Measurements from ENCODE around the gene CITED1. TPM values are rescaled to one million over a fixed set of nuclear protein-coding genes. Genes with fewer than 3 reads are reported as not detected.

Gene CITED1
- total RNA-seq, 1 experiment from 2014 or later, result 2.8 TPM

DNA sequence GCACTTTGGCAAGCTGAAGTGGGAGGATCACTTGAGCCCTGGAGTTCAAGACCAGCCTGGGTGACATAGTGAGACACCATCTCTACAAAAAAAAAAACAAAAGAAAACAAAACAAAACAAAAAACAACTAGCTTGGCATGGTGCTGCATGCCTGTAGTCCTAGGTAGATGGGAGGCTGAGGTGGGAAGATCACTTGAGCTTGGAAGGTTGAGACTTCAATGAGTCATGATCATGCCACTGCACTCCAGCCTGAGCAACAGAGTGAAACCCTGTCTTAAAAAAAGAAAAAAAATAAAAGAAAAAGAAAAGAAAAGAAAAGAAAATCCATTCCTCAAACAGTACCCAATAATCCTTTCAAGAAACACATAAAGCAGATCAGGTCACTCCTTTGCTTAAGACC is 52.0 kb downstream of the CITED1 start:
- intact Hi-C loops (cut with micrococcal nuclease), result no loop called here
- POLR2A ChIA-PET, result no interaction called here
- no peak overlapping the region for H3K27ac ChIP-seq (ENCODE audit: low read depth, low read length)
- H3K27me3 ChIP-seq (ENCODE audit: insufficient read depth, low read length), result no peaks in the 10 kb centered on the region
- H3K79me2 ChIP-seq (ENCODE audit: insufficient read depth, low read length), result no peaks in the 10 kb centered on the region
- no peaks in the 10 kb centered on the region for H3K9me2 ChIP-seq (ENCODE audit: insufficient read depth)
- CTCF ChIA-PET, result no interaction called here
- H3K36me3 ChIP-seq (ENCODE audit: control insufficient read depth in 1 of 2, insufficient read depth in 2 of 2, low read length in 2 of 2), result no peaks in the 10 kb centered on the region
- no peaks in the 10 kb centered on the region for H4K20me1 ChIP-seq (ENCODE audit: insufficient read depth)
- RAD21 ChIA-PET (ENCODE audit: low non-redundant PET in 1 of 2, low total read pairs in 2 of 2, uncharacterized antibody in 2 of 2, unreplicated experiment in 2 of 2), result no interaction called here
- DNase-seq (ENCODE audit: low read depth, low spot score) (no peak), ATAC-seq (no peak)
- no peaks in the 10 kb centered on the region for H3K9me3 ChIP-seq (ENCODE audit: control insufficient read depth in 1 of 2, insufficient read depth in 1 of 2, low read depth in 1 of 2, low read length in 2 of 2)
- no peak overlapping the region for H3K4me3 ChIP-seq (replicated peaks in 1 of 2; ENCODE audit: low read depth in 1 of 2, low read length in 2 of 2)
- H3K9ac ChIP-seq (ENCODE audit: low read length), result no peak overlapping the region
- TF ChIP-seq, protein P1, sequence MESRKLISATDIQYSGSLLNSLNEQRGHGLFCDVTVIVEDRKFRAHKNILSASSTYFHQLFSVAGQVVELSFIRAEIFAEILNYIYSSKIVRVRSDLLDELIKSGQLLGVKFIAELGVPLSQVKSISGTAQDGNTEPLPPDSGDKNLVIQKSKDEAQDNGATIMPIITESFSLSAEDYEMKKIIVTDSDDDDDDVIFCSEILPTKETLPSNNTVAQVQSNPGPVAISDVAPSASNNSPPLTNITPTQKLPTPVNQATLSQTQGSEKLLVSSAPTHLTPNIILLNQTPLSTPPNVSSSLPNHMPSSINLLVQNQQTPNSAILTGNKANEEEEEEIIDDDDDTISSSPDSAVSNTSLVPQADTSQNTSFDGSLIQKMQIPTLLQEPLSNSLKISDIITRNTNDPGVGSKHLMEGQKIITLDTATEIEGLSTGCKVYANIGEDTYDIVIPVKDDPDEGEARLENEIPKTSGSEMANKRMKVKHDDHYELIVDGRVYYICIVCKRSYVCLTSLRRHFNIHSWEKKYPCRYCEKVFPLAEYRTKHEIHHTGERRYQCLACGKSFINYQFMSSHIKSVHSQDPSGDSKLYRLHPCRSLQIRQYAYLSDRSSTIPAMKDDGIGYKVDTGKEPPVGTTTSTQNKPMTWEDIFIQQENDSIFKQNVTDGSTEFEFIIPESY (IDR thresholded peaks at IDR 0.05; ENCODE audit: extremely low read depth, insufficient replicate concordance, low read length), result no peak
- no peak for TF ChIP-seq EGR1 (IDR thresholded peaks at IDR 0.05; ENCODE audit: low read depth)
- no peak for TF ChIP-seq POLR2A (IDR thresholded peaks at IDR 0.05; ENCODE audit: borderline replicate concordance, extremely low read depth, insufficient read depth, insufficient read length)
- no peak for TF ChIP-seq CBX3 (IDR thresholded peaks at IDR 0.05; ENCODE audit: low read depth)
- TF ChIP-seq SRF (IDR thresholded peaks at IDR 0.05; ENCODE audit: low read depth), result no peak
- no peak for TF ChIP-seq EZH2 (IDR thresholded peaks at IDR 0.05)
- TF ChIP-seq, protein P2, sequence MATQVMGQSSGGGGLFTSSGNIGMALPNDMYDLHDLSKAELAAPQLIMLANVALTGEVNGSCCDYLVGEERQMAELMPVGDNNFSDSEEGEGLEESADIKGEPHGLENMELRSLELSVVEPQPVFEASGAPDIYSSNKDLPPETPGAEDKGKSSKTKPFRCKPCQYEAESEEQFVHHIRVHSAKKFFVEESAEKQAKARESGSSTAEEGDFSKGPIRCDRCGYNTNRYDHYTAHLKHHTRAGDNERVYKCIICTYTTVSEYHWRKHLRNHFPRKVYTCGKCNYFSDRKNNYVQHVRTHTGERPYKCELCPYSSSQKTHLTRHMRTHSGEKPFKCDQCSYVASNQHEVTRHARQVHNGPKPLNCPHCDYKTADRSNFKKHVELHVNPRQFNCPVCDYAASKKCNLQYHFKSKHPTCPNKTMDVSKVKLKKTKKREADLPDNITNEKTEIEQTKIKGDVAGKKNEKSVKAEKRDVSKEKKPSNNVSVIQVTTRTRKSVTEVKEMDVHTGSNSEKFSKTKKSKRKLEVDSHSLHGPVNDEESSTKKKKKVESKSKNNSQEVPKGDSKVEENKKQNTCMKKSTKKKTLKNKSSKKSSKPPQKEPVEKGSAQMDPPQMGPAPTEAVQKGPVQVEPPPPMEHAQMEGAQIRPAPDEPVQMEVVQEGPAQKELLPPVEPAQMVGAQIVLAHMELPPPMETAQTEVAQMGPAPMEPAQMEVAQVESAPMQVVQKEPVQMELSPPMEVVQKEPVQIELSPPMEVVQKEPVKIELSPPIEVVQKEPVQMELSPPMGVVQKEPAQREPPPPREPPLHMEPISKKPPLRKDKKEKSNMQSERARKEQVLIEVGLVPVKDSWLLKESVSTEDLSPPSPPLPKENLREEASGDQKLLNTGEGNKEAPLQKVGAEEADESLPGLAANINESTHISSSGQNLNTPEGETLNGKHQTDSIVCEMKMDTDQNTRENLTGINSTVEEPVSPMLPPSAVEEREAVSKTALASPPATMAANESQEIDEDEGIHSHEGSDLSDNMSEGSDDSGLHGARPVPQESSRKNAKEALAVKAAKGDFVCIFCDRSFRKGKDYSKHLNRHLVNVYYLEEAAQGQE (IDR thresholded peaks at IDR 0.05; ENCODE audit: low read depth), result no peak
- no peak for TF ChIP-seq JUND (IDR thresholded peaks at IDR 0.05)
- TF ChIP-seq, protein P3, sequence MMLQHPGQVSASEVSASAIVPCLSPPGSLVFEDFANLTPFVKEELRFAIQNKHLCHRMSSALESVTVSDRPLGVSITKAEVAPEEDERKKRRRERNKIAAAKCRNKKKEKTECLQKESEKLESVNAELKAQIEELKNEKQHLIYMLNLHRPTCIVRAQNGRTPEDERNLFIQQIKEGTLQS (IDR thresholded peaks at IDR 0.05), result no peak
- no peak for TF ChIP-seq EZH2phosphoT487 (IDR thresholded peaks at IDR 0.05; ENCODE audit: borderline replicate concordance)
- TF ChIP-seq SP1 (IDR thresholded peaks at IDR 0.05; ENCODE audit: low read depth), result no peak
- no peak for TF ChIP-seq RAD21 (IDR thresholded peaks at IDR 0.05; ENCODE audit: low read depth)
- no peak for TF ChIP-seq ELF1 (IDR thresholded peaks at IDR 0.05; ENCODE audit: borderline replicate concordance, low read depth)
- no TSS peak for BruUV-seq (replicated peaks)
- no peak overlapping the region for H3K4me2 ChIP-seq (ENCODE audit: low read length)
- peaks cover 0 to 9% of the 10 kb centered on the region in 2 experiments; a peak in 2 of 4 replicates for H3K4me1 ChIP-seq (ENCODE audit: control insufficient read depth in 1 of 2, insufficient read depth in 2 of 2, low read length in 2 of 2)
- no peak overlapping the region for H2AFZ ChIP-seq (ENCODE audit: low read depth, low read length, poor library complexity, severe bottlenecking)

Other genes starting within 250 kb of the CITED1 start
- 2.5 TPM for gene RTL5, start 174.0 kb downstream of the CITED1 start, total RNA-seq (2021; ENCODE audit: unreplicated experiment)
- gene PIN4, start 124.2 kb downstream of the CITED1 start, total RNA-seq (2021; ENCODE audit: unreplicated experiment), result 9.5 TPM
- gene ERCC6L, start 66.9 kb downstream of the CITED1 start, total RNA-seq (2021; ENCODE audit: unreplicated experiment), result 12.5 TPM
- gene RPS4X, start 28.7 kb downstream of the CITED1 start, total RNA-seq (2021; ENCODE audit: unreplicated experiment), result 1,125 TPM